Pulmonary artery endothelial cell (primary cell): Measurements from ENCODE around the gene DNAJC11. TPM values are rescaled to one million over a fixed set of nuclear protein-coding genes. Genes with fewer than 3 reads are reported as not detected.
A peak's percentile ranks its signal among the peaks of the same experiment; 100 is the strongest.

Experiments used
- DNase-seq: peaks from one replicate; pipeline ENCODE4 v3.0.0-alpha.2; 2011; ENCODE audit warnings: low read depth, low spot score
- total RNA-seq: library from RNA; depleted of rRNA; stranded (reverse); fragments of >200 nt; gene quantifications from 2 replicates; pipeline ENCODE4 v1.2.3, GENCODE V29; 2014

The DNAJC11 gene
- total RNA-seq, 1 donor from 2014 or later, result 46.3 TPM

GRCh38 chr1:6624710-6625583, 76.7 kb downstream of the DNAJC11 start, which contains the start of gene THAP3:
Gene THAP3 (plus strand): TSS chr1:6624868. CDS start chr1:6625219, 351 bp downstream.
- DNase-seq, result no peak

GRCh38 chr1:6623269-6623965, 78.2 kb downstream of the DNAJC11 start:
- no peak for DNase-seq

DNA sequence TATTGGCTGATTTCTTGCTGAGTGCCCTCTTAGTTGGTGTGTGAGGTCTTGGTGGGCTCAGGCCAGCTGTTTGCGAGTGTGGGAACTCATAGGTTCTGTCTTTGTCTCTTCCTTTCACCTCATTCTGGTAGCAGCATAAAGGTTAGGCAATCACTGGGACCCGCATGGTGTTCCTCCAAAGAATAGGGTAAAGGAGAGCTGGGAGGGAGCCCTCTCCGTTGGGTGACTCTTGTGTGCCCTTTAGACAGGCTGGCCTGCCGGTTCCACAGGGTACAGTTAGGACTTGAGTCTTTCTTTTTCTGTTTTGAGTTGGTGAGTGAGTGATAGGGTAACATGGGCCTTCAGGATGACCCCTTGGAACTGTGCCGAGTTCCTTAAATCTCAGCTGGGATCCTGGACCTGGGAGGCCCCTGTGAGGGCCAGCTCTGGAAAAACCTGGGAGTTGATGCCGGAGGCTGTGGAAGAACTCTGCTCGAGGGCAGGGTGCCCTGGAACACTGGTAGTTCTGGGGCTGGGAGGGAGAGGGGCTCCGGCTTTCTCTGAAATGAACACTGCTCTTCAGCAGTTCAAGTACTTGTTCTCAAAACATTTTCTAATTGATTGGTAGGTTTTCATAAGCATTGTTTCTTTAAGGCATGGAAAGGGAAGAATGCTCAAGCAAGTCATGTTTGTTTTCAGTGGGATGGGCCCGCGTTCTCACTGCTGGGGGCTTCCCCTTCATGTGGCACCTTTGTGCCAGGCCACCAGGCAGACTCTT, 79.0 kb downstream of the DNAJC11 start:
- DNase-seq, result no peak

DNA sequence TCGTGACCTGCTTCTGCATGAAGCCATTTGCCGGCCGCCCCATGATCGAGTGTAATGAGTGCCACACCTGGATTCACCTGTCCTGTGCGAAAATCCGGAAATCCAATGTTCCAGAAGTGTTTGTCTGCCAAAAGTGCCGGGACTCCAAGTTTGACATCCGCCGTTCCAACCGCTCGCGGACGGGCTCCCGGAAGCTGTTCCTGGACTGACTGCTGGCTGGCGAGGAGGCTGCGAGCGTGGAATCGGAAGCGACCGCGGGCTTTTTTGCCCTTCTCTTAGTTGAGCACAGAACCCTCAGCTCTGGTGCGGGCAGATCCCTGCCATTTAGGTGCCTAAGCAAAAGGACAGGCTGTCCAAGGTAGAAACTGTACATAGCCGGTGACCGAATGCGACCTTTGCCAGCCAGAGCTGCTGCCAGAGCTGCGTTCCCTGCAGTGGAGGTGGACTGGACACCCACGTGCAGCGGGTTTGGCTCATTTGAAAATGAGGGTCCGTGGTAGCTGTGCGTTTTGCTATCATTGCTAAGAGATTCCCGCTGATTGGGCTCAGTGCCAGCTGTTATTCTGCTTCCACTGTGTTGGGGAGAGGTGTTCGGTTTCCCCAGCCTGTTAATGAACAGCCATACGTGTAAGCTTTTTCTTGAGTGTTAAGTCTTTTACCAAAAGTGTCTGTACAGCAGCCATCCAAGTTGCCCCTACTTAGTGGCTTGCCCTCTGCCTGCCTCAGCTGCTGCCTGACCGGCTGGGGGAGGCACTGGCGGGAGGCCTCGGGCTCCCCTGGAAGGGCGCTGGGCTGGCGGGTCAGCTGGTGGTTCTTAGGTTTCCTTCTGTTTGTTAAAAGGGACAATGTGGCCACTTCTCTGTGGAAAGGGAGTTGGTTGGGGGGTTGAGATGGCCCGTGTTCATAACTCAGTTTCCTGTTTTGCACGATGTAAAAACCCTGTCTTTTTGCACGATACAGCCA, 79.9 kb downstream of the DNAJC11 start:
- no peak for DNase-seq

DNA sequence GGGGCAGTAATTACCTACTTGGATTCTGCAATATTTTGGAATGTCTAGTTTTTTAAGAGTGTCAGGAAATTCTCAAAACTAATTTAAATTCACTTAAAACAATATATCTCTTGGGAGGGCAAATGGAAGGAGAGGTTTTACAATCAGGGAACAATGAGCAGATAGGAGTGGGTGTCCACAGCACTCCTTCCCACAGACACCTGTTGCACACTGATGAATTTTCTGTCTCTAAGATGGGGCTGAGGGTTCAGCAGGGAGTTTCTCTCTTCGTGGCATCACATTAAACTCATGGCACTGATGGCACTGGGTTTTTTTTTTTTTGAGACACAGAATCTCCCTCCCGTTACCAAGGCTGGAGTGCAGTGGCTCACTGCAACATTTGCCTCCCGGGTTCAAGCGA, 82.6 kb downstream of the DNAJC11 start:
- DNase-seq, result no peak

GRCh38 chr1:6614929-6615785, 86.5 kb downstream of the DNAJC11 start:
- no peak for DNase-seq

DNA sequence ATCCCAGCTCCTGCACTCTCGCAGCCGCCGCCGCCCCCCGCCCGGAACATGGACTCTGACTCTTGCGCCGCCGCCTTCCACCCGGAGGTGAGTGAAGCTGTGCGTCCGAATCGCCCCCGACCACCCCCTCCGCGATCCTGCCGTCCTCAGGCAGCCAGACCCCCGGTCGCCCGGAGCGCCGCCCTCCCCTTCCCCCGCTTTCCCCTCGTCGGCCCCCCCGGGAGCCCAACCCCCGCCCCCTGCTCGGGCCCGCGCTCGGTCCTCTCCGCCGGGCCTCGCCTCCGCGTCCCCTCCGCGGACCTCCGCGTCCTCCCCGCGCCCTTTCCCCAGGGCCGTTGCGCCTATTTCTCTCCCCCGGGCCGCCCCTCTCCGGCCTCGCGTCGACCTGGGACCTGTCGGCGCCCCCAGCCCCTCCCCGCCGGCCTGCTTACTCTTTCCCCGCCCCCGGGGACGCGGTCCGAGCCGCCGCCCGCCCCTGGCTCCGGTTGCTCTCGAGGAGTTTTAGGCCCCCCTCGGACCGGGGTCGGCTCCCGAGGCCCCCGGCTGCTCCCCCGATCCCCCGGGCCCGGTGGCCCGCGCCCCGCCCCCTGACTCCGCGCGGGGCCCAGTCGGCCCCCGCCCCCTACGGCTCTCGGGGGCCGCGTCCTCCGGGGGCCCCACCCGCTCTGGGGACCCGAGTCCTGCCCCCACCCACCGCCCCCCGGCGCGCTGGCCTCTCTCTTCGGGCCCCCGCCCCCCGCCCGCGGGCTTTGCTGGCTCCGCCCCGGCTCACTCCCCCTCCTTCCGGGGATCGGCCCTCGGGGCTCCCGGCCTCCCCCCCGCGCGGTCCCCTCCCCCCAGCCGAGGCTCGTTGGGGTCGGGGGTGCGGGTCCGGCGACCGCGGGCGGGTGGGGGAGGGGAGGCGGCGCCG, 87.3 kb downstream of the DNAJC11 start:
- no peak for DNase-seq

- peak; percentile 98 for DNase-seq
These were observed 88.1 kb downstream of the DNAJC11 start, which contains the start of gene PHF13 for GRCh38 chr1:6613361-6614018. Gene PHF13 (plus strand): TSS chr1:6613731. CDS start chr1:6614067, 336 bp downstream.

DNA sequence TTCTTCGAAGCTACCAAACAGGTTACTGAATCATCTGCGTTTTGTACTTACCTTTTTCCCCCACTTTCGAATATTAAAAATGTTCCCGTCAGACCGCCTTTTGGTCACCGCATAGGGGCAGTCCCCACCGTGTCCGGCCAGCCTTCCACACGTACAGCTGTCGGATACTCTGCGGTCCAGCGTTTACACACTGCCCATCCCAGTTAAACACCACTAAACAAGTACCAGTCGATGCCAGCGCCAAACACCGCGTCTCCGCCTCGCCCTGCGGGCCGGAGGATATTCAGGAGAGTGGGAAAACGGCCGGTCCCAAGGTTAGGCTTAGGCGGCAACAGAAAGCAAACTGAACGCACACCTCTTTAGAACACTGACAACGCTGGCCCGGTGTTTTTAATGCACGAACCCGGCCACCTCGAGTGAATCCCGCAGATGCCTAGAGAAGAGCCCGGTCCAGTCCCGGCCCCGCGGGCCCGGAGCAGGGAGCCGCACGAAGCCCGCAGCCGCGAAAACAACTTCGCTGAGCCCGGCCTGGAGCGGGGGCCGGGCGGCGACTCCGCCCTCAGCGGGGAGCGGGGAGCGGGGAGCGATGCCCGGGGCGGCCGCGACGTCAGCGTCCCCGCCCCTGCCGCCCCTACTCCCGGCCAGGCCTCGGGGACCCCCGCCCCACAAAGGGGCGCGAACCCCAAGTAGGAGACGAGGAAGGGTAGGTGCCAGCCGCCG, 88.8 kb downstream of the DNAJC11 start:
- no peak for DNase-seq

DNA sequence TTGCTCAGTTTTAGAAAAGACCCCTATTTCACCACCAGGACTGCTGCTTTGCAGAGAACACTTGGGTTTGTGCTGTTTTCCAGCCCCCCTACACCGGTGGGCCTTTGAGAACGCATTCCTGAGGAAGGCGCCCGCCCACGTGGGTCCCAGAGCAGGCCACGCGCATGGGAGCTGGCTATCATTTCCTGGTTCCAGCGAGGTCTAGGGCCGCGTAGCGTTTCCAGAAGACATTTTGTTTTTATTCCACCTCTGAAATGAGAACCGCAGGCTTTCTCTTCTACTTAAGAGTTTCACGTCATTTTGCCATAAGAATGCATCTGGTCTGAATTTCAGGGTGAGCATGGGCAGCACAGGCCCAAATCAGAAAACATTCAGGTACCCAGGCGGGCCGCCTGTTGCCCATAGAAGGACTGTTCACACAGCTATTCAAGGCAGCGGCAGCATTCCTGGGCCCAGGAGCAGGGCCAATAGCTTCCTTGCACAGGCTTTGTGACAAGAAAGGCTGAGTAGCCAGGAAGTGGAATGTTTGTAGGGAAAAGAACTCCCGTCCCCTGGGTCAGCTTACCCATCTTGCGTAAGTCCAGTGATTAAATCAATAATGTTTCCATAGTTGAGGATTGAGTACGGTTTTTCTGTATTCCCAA, 97.6 kb downstream of the DNAJC11 start:
- DNase-seq, result peak; percentile 81

DNA sequence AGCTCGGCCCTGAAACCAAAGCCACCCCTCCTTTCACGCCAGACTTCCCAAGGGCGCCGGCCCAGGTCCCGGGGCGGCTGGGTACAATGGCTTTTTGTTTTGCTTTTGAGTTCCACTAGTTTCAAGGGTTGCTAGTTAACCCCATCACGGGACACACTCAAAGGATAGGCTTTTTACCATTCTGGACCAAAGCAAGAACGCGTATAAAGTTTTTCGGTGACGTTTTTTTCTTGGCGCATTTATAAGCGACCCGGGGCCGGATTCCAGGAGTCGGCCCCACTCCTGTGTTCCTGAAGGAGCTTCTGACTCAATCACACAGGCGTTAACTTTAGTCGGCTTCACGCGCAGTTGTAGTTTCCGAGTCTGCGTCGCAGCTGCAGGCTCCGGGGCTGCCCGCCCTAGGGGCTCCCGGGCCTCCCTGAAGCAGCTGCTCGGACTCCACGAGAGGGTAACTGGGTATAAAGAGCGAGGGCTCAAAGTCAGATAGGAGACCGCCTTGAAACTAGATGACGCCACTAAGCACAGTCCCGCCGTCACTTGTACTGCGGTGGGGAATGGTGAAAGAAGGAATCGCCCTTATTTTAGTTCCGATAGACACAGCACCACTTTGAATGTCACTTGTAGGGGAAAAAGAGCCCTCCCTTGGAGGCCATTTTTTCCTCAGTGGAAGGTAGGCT, 98.2 kb downstream of the DNAJC11 start:
- DNase-seq, result no peak

DNA sequence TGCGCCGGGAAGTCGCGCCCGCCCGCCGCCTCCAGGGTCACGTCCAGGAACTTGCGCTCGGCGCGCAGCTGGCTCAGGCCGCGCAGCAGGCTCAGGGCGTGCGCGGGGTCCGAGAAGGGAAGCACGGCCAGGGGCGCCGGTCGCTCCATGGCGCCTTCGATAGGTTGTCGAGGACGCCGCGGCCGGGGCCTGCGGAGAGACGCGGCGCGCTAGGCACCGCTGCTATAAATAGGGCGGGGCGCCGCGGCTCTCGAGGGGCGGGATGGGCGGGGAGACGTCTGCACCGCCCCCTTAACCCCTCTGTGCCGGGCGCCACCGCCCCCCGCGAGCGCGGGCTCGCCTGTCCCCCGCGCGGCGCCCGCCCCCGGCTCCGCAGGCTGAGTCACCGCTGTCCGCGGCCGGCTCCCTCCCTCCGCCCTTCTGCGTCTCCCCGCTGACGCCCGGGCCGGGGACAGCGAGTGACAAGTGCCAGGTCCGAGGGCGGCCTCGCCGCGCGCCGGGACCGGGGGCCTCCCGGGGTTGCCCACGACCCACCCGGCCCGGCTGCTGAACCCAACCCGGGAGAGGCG, 98.9 kb downstream of the DNAJC11 start, which contains the start of gene KLHL21:
KLHL21 (minus strand) TSS at position 201 of the 569 bp plus-strand sequence; CDS start at position 149, 52 bp downstream.
- no peak for DNase-seq

DNA sequence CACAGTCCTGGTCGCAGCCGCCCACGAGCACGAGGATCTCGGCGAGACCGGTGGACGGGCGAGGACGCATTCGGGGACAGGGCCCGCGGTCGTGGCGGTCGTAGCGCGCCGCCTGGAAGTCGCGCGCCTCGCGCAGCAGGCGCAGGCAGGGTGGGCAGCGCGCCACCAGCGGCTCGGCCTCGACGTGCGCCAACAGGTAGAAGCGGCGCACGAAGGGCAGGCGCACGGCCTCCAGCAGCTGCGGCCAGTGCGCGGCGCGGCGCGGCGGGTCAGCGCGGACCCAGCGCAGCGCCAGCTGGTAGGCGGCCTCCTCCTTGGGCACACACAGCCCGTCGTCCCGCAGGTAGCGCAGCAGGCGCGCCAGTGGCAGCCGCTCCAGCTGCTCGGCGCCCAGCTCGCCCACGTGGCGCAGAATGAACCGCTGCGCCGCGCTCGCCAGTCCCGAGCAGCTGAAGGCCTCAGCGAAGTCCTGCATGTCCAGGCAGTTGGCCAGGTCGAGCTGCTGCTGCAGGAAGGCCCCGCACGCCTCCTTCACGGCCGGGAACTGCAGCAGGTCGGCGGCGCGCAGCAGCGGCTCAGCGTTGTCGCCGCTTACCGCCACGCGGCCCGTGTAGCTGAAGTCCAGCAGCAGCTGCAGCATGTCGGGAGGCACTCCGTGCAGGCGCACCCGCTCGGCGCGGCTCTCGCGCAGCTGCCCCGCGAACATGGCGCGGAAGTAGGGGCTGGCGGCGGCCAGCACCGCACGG, 99.5 kb downstream of the DNAJC11 start:
- no peak for DNase-seq

DNA sequence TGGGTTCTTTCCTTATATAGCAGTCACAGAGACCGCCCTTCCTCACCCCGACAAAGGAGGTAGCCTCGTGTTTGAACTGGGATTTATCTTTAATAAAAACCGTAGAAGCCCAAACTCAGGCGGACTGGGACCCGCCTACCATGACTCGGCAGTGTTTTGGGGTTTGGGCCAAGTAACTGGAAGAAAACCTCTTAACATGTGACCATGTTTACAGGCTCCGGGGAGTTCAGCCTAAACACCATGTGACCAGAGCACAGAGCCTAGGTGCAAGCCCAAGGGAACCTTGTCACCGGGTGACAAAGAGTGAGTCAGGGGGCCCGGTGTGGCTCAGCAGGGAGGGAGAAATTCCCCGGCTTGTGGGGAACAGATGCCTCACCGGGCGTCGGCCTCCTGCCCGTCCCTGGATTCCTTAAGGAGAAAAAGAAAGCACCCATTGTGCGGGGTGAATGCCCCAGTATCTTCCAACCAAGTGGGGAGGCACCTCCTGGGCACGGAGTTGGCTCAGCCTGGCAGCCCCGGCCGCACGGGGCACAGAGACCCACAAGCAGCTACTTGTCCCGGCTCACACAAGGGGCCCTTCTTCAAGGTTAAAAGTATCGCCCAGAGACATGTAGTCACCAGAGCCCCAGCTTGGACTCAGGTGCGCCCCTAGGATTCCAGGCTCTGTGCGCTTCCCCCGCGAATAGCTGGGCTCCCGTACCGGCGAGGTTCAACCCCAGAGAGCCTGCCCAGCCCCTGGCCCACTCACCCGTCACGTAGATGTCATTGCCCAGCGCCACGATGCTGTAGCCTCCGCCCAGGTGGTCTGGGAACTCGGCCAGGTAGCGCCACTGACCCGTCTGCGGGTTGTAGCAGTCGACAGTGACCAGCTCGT, 100.3 kb downstream of the DNAJC11 start:
- no peak for DNase-seq
